ENCODE results near the gene OST4. TPM values are rescaled to one million over a fixed set of nuclear protein-coding genes. Genes with fewer than 3 reads are reported as not detected.

Gene OST4
- 145 and 193 TPM in 2 replicates for total RNA-seq

GRCh38 chr2:27071277-27071989 is at the start of gene OST4:
Gene OST4 (minus strand): TSS chr2:27071654.

GRCh38 chr2:27118525-27119329 is 47.3 kb upstream of the OST4 start, which contains the start of gene CGREF1:
Gene CGREF1 (minus strand): TSS chr2:27119128. CDS start chr2:27104366, 14,762 bp downstream.

GRCh38 chr2:27086724-27087593 is 15.5 kb upstream of the OST4 start, which contains the start of gene KHK:
Gene KHK (plus strand): TSS chr2:27086772. CDS start chr2:27087260, 488 bp downstream.

GRCh38 chr2:27078267-27079194 is 7.1 kb upstream of the OST4 start, which contains the start of gene EMILIN1:
Gene EMILIN1 (plus strand): TSS chr2:27078615. CDS start chr2:27079066, 451 bp downstream.

GRCh38 chr2:27050996-27051901 is 20.2 kb downstream of the OST4 start, which contains the start of gene AGBL5:
Gene AGBL5 (plus strand): TSS chr2:27051668. CDS start chr2:27052959, 1,291 bp downstream.

GRCh38 chr2:27032495-27033252 is 38.8 kb downstream of the OST4 start, which contains the start of gene TMEM214:
Gene TMEM214 (plus strand): TSS chr2:27032965. CDS start chr2:27033016, 51 bp downstream.

Other genes with a start within 250 kb of the OST4 start
- not detected in 2 replicates for gene DPYSL5, start 223.5 kb downstream of the OST4 start, total RNA-seq
- 3.4 and 6.0 TPM in 2 replicates for gene MAPRE3, start 101.0 kb downstream of the OST4 start, total RNA-seq
- 65.7 and 77.4 TPM in 2 replicates for gene TMEM214, start 38.7 kb downstream of the OST4 start, total RNA-seq
- 28.9 and 29.5 TPM in 2 replicates for gene AGBL5, start 20.0 kb downstream of the OST4 start, total RNA-seq
- 147 and 151 TPM in 2 replicates for gene EMILIN1, start 7.0 kb upstream of the OST4 start, total RNA-seq
- 0.32 and 0.36 TPM in 2 replicates for gene KHK, start 15.1 kb upstream of the OST4 start, total RNA-seq
- 1.5 and 1.9 TPM in 2 replicates for gene CGREF1, start 47.5 kb upstream of the OST4 start, total RNA-seq
- gene ABHD1, start 52.2 kb upstream of the OST4 start, total RNA-seq, result 0.24 TPM in 1 of 2 replicates, not detected in the other
- gene PREB, start 63.0 kb upstream of the OST4 start, total RNA-seq, result 43.2 and 45.2 TPM in 2 replicates
- not detected in 2 replicates for gene PRR30, start 67.8 kb upstream of the OST4 start, total RNA-seq
- not detected in 2 replicates for gene TCF23, start 77.3 kb upstream of the OST4 start, total RNA-seq
- 153 TPM in 2 replicates for gene ATRAID, start 140.4 kb upstream of the OST4 start, total RNA-seq
- 17.0 and 19.8 TPM in 2 replicates for gene SLC5A6, start 140.6 kb upstream of the OST4 start, total RNA-seq
- gene CAD, start 145.7 kb upstream of the OST4 start, total RNA-seq, result 33.2 and 44.8 TPM in 2 replicates
- gene SLC30A3, start 191.4 kb upstream of the OST4 start, total RNA-seq, result not detected in 2 replicates
- not detected in 2 replicates for gene DNAJC5G, start 203.8 kb upstream of the OST4 start, total RNA-seq
- gene TRIM54, start 210.8 kb upstream of the OST4 start, total RNA-seq, result not detected in 2 replicates
- 0.81 and 0.85 TPM in 2 replicates for gene UCN, start 236.8 kb upstream of the OST4 start, total RNA-seq